ENCODE results near the gene PIGS.
A peak's percentile ranks its signal among the peaks of the same experiment; 100 is the strongest.
"Not testable (repeated sequence)": the region's sequence is repeated elsewhere in the genome, so short reads cannot be mapped to it uniquely, and the experiment has no call there.

The PIGS gene

GRCh38 chr17:28527181-28527681 lies 44.1 kb downstream of the PIGS start:
- no peak for TF ChIP-seq CTCF (IDR thresholded peaks at IDR 0.05; ENCODE audit: poor library complexity, severe bottlenecking)
- Histone ChIP-seq H3K9me3 (ENCODE audit: severe bottlenecking) (no peaks in the 10 kb centered on the region), H3K27ac (ENCODE audit: poor library complexity, severe bottlenecking) (no peak overlapping the region), H3K36me3 (ENCODE audit: low read depth) (no peaks in the 10 kb centered on the region), H3K4me3 (ENCODE audit: severe bottlenecking) (no peak overlapping the region), H3K4me1 (ENCODE audit: insufficient read depth, poor library complexity, severe bottlenecking) (peaks cover 13% of the 10 kb centered on the region), H3K27me3 (ENCODE audit: insufficient read depth, poor library complexity, severe bottlenecking) (no peaks in the 10 kb centered on the region)
- ATAC-seq (ENCODE audit: low read depth) (no peak), DNase-seq (ENCODE audit: low spot score) (no peak)

DNA sequence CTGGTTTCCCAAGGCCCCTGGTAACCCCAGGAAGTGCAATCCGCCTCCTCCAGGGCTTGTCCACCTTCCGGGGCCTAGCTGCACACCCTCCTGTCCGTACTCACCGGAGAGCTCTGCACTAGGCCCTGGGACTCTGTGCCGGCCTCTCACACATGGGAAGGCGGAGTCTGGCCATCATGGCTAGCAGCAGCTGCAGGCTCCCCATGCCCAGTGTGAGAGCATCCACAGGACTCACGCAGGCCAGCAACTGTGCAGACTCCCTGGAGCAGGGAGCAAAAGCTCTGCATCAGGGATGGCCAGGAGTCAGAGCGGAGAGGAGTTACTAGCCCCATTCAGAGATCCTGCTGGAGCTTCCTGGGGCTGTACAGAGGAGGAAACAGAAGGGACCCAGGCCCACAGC lies 44.9 kb downstream of the PIGS start:
- H3K4me3 ChIP-seq (ENCODE audit: severe bottlenecking), result no peak overlapping the region
- H3K27ac ChIP-seq (ENCODE audit: poor library complexity, severe bottlenecking), result no peak overlapping the region
- TF ChIP-seq CTCF (IDR thresholded peaks at IDR 0.05; ENCODE audit: poor library complexity, severe bottlenecking), result no peak
- peaks cover 13% of the 10 kb centered on the region for H3K4me1 ChIP-seq (ENCODE audit: insufficient read depth, poor library complexity, severe bottlenecking)
- no peaks in the 10 kb centered on the region for H3K36me3 ChIP-seq (ENCODE audit: low read depth)
- DNase-seq (ENCODE audit: low spot score) (no peak), ATAC-seq (ENCODE audit: low read depth) (no peak)
- no peaks in the 10 kb centered on the region for H3K27me3 ChIP-seq (ENCODE audit: insufficient read depth, poor library complexity, severe bottlenecking)
- no peaks in the 10 kb centered on the region for H3K9me3 ChIP-seq (ENCODE audit: severe bottlenecking)

DNA sequence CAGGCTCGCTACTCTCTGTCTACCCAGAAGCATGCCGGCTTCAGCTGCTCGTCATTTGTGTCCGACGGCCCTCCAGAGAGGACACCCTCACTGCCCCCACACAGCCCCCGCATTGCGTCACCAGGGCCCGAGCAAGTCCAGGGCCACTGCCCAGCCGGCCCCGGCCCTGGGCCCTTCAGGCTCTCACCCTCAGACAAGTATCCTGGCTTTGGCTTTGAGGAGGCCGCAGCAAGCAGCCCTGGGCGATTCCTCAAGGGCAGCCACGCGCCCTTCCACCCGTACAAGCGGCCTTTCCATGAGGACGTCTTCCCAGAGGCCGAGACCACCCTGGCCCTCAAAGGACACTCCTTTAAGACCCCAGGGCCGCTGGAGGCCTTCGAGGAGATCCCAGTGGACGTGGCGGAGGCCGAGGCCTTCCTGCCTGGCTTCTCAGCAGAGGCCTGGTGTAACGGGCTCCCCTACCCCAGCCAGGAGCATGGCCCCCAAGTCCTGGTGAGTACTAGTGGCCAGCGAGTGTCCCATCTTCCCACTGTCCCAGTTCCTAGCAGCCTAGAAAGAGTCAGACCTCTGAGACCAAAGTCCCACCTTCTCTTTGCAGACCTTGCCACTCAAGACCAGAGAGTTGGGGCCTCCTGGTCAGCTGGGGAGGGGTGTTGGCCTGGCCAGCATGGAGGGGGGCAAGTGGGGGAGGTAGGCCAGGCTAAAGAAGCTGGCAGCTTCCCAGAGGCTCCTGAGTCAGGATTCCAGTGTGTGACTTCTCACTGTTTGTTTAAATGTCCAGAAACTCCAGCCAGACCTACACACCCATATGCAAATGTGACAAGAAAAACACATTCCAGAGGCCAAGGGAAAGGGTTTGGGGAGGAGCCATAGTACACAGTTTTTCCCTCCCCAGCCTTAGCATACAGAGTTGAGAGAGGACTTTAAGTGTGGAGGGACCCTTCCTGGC lies 46.6 kb downstream of the PIGS start:
- Histone ChIP-seq H3K4me3 (ENCODE audit: severe bottlenecking) (no peak overlapping the region), H3K36me3 (ENCODE audit: low read depth) (no peaks in the 10 kb centered on the region), H3K4me1 (ENCODE audit: insufficient read depth, poor library complexity, severe bottlenecking) (peaks cover 13% of the 10 kb centered on the region), H3K27ac (ENCODE audit: poor library complexity, severe bottlenecking) (peak overlapping the region; percentile 28), H3K27me3 (ENCODE audit: insufficient read depth, poor library complexity, severe bottlenecking) (no peaks in the 10 kb centered on the region), H3K9me3 (ENCODE audit: severe bottlenecking) (no peaks in the 10 kb centered on the region)
- no peak for DNase-seq (ENCODE audit: low spot score)
- peak; percentile 87 for ATAC-seq (ENCODE audit: low read depth)
- no peak for TF ChIP-seq CTCF (IDR thresholded peaks at IDR 0.05; ENCODE audit: poor library complexity, severe bottlenecking)

GRCh38 chr17:28523876-28524275 lies 47.4 kb downstream of the PIGS start:
- no peak overlapping the region for H3K27ac ChIP-seq (ENCODE audit: poor library complexity, severe bottlenecking)
- no peak for ATAC-seq (ENCODE audit: low read depth)
- peaks cover 13% of the 10 kb centered on the region for H3K4me1 ChIP-seq (ENCODE audit: insufficient read depth, poor library complexity, severe bottlenecking)
- no peaks in the 10 kb centered on the region for H3K9me3 ChIP-seq (ENCODE audit: severe bottlenecking)
- no peak for DNase-seq (ENCODE audit: low spot score)
- no peak overlapping the region for H3K4me3 ChIP-seq (ENCODE audit: severe bottlenecking)
- no peaks in the 10 kb centered on the region for H3K27me3 ChIP-seq (ENCODE audit: insufficient read depth, poor library complexity, severe bottlenecking)
- TF ChIP-seq CTCF (IDR thresholded peaks at IDR 0.05; ENCODE audit: poor library complexity, severe bottlenecking), result no peak
- H3K36me3 ChIP-seq (ENCODE audit: low read depth), result no peaks in the 10 kb centered on the region

DNA sequence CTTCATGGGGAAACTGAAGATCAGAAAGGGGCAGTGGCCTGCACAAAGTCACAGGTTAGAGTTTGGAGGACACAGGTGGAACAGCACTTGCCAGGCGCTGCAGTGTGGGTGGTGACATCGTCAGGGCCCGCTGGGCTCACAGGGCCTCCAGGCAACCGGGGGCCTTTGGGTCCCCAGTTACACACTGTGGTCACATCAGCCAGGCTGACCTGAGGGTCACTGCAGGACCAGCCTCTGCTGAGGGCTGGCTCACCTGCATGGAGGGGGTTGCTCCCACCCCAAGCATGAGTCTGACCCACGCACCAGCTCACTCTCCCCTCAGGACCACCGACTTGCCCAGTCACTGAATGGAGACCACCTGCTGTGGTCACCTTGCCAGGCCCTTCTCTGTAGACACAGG lies 48.1 kb downstream of the PIGS start:
- Histone ChIP-seq H3K36me3 (ENCODE audit: low read depth) (no peaks in the 10 kb centered on the region), H3K9me3 (ENCODE audit: severe bottlenecking) (no peaks in the 10 kb centered on the region), H3K27ac (ENCODE audit: poor library complexity, severe bottlenecking) (no peak overlapping the region), H3K4me3 (ENCODE audit: severe bottlenecking) (no peak overlapping the region), H3K4me1 (ENCODE audit: insufficient read depth, poor library complexity, severe bottlenecking) (peaks cover 13% of the 10 kb centered on the region), H3K27me3 (ENCODE audit: insufficient read depth, poor library complexity, severe bottlenecking) (no peaks in the 10 kb centered on the region)
- ATAC-seq (ENCODE audit: low read depth) (no peak), DNase-seq (ENCODE audit: low spot score) (no peak)
- no peak for TF ChIP-seq CTCF (IDR thresholded peaks at IDR 0.05; ENCODE audit: poor library complexity, severe bottlenecking)

GRCh38 chr17:28522281-28522680 lies 49.0 kb downstream of the PIGS start:
- DNase-seq (ENCODE audit: low spot score); ATAC-seq (ENCODE audit: low read depth); H3K36me3 ChIP-seq (ENCODE audit: low read depth); H3K9me3 ChIP-seq (ENCODE audit: severe bottlenecking); H3K4me3 ChIP-seq (ENCODE audit: severe bottlenecking); H3K27ac ChIP-seq (ENCODE audit: poor library complexity, severe bottlenecking); H3K27me3 ChIP-seq (ENCODE audit: insufficient read depth, poor library complexity, severe bottlenecking): not testable (repeated sequence)
- peaks cover 13% of the 10 kb centered on the region for H3K4me1 ChIP-seq (ENCODE audit: insufficient read depth, poor library complexity, severe bottlenecking)
